Fibroblast of gingiva (primary cell): Measurements from ENCODE around the gene RXRA.

Experiments
- DNase-seq: peaks from one replicate; pipeline ENCODE4 v3.0.0-alpha.2; 2011; ENCODE audit warnings: low read depth

RXRA gene

DNA sequence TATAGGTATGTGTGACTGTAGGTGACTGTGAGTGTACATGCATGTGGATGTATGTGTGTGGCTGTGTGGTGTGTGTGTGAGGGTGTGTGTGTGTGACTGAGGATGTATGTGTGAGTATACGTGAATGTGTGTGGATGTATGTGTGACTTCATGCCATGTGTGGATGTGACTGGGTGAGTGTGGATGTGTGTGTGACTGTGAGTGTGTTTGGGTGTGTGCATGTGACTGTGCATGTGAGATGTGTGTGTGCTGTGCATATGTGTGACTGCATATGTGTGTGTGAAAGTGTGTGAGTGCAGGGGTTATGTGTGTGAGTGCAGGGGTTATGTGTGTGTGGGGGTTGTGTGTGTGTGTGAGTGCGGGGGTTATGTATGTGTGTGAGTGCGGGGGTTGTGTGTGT is 42.3 kb downstream of the RXRA start:
- DNase-seq, result no peak

DNA sequence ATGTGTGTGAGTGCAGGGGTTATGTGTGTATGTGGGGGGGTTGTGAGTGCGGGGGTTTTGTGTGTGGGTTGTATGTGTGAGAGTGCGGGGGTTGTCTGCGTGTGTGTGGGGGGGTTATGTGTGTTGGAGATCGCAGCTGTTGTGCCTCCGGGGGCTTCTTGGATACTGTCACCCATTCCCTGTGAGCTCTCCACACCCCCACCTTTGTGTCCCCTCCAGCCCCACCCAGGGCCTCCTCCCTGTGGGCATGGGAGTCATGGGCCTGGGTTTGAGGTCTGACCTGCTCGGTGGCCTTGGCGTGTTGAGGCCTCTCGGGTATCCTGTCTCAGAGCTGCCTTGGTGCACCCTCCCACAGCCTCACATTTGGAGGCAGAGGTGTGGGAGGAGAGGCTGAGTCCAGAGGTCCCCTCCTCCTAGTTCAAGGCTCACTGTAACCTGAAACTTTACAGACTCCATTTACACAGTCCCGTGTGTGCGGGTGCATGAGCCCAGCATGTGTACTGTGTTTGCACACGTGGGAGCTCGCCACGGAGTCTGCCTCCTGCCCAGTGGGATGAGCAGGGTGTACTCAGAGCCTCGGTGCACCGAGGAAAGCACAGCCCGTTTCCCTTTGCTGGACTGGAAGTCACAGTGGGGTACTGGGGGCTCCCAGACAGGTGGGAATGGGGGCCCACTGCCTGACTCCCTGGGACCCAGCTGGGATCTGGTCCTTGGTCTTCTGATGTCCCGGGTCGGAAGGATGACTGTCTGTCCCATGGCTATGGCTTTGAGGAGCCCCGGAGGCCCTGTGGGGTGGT is 43.4 kb downstream of the RXRA start:
- DNase-seq, result no peak

GRCh38 chr9:134370213-134370492 is 43.9 kb downstream of the RXRA start:
- no peak for DNase-seq

- DNase-seq, result no peak
These were observed 44.4 kb downstream of the RXRA start for GRCh38 chr9:134370638-134371037.

DNA sequence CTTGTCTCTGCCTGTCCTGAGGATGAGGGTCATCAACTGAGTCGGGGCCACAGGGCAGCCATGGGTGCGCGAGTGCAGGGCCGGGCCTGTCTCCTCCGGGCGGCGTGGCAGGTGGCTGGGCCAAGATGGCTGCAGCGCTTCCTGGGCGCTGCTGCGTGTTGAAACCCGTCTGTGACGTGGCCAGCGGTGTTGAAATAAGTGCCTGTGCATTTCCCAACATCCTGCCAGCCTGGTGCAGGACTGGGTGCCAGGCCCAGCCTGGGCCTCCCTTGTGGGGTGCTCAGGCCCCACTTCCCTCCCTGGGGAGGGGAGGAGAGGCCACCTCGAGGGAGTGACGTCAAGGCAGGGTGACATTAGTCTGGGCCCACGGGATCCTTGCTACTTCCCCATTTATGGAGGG is 45.5 kb downstream of the RXRA start:
- peak; percentile 79 for DNase-seq

- DNase-seq, result no peak
These were observed 46.5 kb downstream of the RXRA start for GRCh38 chr9:134372581-134373267.

DNA sequence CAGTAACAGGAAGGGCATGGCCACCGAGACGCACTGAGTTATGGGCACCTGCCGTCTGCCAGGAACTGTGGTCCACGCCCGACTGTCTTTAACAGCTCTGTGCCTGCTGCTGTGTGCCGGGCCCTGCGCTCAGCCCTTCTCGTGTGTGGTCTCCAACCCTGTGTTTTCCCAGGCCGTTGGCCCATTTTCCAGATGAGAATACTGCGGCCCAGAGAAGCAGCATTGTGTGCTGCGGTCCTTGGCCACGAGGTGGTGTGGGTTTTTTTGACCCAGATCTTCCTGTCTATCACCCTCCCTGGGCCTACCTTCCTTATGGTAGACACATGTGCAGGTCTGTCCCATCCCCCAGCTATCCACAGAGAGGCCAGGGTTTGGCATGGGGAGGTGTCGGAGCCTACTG is 47.0 kb downstream of the RXRA start:
- no peak for DNase-seq

DNA sequence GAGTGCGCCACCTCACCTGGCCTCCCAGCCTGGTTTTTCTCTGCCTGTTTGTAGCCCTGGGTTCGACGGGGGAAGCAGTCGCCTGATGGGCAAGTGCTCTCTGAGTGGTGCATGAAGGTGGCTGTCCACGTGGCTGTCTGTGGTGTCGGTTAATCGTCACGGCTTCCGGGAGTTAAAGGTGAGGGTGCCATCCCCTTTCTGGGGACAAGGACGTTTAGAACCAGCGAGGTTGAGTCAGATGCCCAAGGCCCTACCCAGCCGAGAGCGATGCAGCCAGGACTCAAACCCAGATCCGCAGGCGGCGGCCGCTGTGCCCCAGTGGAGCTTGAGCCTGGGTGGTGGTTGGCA is 47.7 kb downstream of the RXRA start:
- no peak for DNase-seq

DNA sequence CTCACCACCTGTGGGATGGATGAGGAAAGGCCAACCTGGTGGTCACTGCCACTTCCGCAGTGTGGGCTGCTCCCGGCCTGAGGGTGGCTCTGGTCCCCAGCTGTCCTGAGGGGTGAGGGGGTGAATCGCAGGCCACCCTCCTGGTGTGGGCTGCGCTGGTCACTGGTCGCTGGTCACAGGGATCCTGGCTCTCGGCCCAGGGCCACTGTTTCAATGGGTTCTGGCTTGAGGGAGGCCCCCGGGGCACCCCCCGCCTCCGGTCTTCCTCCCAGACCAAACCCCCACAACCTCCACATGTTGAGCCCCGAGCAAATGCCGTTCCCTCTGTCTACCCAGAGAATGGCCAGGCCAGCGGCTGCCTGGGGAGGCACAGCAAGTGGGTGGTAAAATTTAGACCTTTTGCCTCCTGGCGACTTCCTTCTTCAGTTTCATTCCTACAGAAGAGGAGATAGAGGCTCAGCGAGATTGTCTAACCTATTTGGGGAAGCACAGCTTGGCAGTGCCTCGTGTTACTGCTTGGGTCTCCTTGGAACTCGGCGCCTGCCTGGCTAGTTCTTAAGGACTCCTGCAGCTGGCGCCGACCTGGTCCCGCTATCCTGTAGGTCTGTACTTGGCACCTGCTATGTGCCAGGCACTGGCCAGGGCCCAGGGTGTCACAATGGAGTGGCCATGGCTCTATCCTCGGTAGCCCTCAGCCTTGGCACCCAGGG is 48.2 kb downstream of the RXRA start:
- no peak for DNase-seq

- no peak for DNase-seq
These were observed 48.7 kb downstream of the RXRA start for GRCh38 chr9:134375011-134375390.

GRCh38 chr9:134375430-134376385 is 49.5 kb downstream of the RXRA start:
- peak; percentile 21 for DNase-seq

DNA sequence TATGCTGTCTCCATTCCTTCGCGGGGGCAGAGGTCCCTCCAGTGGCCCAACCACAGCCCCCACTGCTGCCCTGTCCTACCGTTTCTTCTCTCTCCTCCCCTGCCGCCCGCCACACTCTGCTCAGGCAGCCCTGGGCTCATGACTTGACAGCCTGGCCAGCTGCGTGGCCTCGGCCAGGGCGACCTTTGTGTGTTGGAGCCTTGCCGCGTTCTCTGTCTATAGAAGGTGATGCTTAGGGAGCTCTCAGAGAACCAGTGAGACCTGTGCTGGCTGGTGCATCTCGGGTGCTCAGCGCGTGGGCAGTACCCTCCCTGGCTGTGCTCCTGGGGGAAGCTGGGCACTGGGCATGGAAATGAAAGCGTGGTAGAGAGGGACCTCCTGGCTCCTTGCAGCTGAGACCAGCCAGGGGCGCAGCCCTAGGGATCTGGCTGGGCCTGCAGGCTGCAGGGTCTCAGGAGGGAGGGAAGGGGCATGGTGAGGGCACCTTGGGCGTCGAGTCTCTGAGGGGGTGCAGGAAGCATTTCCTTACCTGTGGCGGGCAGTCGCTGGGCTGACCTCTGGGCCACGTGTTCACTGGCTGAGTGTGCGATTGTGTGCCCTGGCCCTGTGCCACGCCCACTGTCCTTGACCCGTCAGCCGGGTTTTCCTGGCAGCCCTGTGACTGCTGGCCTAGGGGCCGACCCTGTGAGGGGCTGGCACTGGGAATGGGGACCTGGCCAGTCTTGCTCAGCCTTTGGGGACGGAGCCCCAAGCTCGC is 50.3 kb downstream of the RXRA start:
- DNase-seq, result no peak

DNA sequence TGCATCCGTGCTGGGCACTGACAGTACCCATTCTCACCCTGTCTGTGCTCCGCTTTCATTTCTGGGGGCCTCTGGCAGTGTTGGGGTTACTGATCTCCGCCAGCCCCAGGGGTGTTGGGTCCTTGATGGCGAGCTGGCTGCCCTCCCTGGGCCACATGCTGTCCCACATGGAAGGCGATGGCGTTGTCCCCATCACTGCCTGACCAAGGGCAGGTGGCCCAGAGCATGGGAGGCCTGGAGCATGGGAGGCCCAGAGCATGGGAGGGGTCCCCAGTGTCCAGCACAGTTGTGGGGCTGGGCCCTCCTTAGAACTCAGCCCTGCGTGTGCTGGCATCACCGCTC is 50.9 kb downstream of the RXRA start:
- no peak for DNase-seq

- DNase-seq, result peak; percentile 43
These were observed 51.7 kb downstream of the RXRA start for GRCh38 chr9:134377976-134378375.

DNA sequence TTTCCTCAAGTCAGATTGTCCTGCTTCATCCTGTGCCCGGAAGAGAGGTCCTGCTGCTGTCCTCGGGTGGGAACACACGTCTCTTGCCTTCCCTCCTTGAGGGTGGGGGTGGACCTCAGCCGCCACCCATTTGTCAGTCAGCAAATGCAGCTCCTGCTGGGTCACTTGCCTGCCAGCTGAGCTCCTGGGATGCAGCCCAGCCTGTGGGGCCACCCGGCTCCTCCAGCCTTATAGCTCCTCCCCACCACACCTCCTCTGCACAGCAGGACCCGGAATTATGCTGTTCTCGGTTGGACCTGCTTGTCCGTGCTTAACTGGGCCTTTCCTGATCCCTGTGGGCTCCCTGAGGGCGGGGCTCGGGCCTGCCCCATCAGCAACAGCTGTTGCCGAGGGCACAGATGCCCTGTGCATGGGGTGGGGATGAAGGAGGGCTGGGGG is 52.7 kb downstream of the RXRA start:
- DNase-seq, result peak; percentile 35

DNA sequence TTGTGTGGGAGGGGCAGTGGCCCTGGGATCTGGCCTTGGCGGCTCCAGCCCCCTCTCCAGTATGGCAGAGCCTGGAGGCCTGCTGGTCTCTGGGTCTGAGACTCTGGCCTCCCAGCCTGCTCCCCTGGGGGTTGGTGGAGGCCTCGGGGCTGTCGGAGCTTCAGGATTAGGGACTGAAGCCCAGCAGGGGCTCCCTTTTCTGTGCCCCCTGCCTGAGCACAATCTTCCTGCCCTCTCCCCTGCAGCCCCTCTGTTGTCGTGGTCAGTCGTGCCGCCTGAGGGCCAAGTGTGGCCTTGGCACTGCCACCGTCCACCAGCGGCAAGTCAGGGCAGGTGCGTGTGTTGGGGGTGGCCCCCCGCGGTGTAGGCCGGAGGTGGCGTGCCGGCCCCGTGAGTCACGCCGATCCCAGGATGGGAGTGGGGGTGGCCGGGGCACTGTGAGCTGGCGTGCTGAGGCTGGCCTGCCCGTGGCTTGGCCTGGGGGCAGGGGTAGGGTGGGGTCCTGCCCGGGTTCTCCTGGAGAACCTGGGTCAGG is 53.6 kb downstream of the RXRA start:
- DNase-seq, result no peak

DNA sequence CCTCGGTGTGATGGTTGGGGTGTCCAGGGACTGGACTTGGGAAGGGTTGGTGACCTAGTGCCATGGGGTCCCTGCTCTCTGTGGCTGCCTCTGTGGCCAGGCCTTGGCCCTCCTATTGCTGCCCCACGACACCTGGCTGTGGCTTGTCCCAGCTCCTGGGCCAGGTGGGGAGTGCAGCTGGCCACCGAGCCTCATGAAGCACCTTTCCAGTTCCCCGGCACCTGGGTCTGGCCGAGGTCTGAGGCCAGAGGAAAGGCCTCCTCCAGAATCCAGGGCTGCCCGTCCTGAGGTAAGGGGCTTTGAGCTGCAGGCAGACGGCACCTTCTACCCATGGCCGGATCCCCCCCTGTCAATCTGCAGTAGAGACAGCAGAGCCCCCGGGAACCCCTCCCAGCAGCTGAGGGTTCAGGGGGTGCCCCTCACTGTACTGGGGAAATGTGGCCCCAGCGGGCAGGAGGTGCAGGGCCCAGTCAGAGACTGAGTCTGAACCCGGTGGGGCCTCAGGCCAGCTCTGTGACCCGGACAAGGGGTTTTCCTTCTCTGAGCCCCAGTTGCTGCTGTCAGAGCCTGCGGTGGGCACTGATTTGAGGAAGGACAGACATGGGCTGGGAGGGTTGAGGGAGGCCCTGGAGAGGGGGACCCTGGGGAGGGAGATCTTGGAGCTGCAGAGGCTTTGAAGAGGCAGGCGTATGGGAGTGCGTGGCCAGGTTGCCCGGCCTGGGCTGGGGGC is 54.5 kb downstream of the RXRA start:
- no peak for DNase-seq

GRCh38 chr9:134381272-134381661 is 55.0 kb downstream of the RXRA start:
- DNase-seq, result no peak

- DNase-seq, result no peak
These were observed 55.6 kb downstream of the RXRA start for GRCh38 chr9:134381671-134382516.

DNA sequence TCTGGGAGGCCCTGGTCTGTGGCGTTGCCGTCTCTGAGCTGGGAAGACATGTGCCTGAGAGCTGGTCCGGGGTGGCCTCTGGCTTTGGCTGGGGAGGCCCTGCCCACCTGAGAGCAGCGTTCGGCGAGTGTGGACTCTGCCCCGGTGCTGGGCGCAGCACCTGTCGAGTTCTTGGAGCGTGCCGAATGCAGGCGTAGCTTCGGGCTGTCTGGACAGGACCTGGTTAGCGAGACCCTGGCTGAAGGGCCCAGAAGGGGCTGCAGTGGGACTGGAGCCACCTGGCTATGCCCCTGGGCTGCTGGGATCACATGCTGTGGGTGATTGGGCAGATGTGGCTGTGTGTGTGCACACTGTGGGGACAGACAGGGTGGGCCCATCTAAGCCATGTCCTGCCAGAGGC is 56.5 kb downstream of the RXRA start:
- no peak for DNase-seq
